ENCODE measurements around the gene FAF2.

Gene FAF2

GRCh38 chr5:176514244-176514950, 66.2 kb downstream of the FAF2 start:
- DNase-seq, result no peak

- no peak for DNase-seq
Observed at GRCh38 chr5:176515396-176515795, 67.2 kb downstream of the FAF2 start.

DNA sequence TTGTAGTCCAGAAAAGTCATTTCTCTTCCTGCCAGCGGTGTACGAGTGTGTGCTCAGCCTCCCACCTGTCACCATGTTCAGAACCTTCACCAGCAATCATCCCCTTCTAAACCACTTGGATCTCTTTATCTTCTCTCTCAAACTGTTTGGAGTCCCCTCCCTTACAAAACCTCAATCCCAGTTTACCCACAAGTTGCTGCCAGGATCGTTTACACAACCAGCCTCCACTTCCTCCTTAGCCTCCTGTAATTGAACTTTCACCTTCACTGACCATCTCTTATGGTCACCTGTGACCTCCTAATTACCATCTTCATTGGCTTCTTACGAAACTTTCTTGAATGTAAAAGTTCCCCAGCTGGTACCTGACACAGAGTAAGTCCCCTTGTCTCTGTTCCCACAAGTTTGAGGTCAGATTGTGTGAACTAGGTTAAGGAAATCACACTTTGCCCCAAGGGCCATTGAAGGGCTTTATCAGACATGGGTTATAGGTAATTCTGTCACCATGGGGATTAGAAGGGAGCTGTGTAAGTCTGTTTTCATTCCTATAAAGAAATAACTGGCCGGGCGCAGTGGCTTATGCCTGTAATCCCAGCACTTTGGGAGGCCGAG, 69.0 kb downstream of the FAF2 start:
- no peak for DNase-seq

GRCh38 chr5:176519810-176520720, 71.9 kb downstream of the FAF2 start:
- no peak for DNase-seq

DNA sequence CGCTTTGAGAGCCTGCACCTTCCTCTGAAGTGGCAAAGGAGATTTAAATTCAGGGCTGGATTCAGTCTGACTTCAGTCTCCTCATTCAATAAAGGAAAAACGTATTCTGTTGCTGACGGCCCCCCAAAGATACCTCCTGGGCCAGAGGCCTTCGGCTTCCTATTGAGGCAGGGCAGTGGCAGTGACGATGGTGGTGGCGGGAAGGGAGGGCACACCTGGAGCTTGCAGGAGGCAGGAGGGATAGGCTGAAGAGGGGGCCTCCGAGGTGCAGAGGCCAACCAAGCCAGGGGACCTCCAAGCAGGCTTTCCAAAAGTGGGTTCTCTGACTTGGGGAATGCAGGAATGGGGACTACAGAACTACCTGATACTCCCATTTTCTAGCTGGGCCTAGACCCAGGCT, 73.1 kb downstream of the FAF2 start:
- DNase-seq, result no peak

DNA sequence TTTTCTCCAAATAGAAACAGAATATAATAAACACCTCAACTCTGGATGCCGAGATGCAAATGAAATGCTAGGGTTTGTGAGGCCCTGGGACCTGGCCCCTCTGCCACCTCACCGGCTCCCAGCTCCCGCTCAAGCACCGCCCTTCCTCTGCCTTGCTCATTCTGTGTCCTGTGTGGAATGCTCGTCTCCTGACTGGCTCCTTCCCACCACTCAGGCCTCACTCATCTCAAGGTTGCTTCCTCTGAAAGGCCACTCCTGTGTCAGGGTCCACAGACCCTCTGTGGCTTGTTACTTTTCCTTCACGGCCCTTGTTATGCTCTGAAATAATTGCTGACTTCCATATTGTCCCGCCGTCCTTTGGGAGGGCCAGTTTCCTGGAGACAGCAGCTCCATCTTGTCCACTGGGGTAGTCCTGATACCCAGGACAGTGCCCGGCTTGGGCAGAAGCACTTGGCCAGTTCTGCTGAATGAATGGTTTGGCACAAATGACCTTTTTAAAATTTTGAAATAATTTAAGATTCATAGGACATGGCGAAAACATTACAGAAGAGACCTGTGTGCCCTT, 73.6 kb downstream of the FAF2 start:
- no peak for DNase-seq

DNA sequence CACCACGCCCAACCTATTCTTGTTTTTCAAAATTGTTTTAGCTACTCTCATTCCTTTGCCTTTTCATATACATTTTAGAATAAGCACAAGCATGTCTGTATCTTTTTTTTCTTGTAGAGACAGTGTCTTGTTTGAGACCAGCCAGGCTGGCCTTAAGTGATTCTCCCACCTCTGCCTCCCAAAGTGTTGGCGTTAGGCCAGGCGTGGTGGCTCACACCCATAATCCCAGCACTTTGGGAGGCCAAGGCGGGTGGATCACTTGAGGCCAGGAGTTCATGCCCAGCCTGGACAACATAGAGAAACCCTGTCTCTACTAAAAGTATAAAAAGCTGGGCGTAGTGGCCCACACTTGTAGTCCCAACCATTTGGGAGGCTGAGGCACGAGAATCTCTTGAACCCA, 76.0 kb downstream of the FAF2 start:
- DNase-seq, result no peak

- DNase-seq, result no peak
Observed at GRCh38 chr5:176524987-176525386, 76.8 kb downstream of the FAF2 start.

DNA sequence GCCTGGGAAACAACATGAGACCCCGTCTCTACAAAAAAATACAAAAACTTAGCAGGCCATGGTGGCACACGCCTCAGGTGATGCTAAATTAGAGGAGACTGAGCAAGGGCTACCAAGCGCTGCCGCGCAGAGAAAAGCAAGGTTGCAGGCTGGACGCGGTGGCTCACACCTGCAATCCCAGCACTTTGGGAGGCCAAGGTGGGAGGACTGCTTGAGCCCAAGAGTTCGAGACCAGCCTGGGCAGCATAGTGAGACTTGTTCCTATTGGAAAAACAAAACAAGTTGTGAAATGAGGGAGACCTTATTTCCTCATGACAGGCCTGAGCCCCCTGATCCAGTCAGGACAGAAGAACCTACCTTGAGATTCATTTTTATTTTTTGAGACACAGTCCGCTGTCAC, 77.5 kb downstream of the FAF2 start:
- DNase-seq, result no peak

GRCh38 chr5:176526462-176526861, 78.3 kb downstream of the FAF2 start:
- no peak for DNase-seq

DNA sequence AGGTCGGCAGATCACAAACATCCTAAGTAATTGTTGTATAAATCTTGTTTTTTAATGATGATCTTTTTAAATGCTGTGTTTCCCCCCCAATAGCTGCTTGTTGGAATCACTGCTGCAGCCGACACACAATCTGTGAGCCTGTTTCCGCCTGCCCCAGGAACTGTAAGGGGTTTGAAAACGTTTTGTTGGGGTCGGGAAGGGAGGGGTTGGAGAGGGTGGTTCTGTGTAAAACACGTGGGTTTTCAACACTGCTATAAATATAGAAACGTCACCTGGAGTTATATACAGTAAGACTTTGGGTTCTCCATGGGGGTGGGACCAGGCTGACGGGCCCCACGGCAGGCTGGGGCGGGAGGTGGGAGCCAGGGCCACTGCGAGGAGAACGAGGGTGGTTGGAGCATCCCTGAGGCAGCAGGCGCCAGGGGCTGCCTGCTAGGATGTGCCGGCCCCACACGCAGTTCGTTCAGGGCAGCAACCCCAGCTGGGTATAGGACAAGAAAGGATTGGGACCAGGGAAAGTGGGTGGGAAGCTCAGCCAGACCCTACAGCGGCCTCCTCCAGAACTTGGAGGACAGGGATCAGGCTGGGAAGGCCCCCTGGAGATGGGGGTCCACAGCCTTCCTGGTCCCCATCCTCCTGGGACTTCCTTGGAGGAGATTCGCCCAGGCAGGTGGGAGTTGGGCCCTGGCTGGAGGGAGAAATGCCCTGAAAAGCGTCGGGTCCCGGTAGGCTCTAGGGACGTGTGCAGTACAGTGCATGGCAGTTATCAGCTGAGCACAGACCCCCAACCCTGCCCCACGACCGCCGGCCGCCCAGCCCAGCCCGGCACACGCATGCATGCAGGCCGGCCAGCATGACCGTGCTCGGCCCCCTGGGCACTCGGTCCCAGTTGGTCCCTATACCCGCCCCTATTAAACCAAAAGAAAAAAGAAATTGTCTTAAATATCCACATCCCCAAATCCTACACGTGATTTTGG, 79.3 kb downstream of the FAF2 start:
- no peak for DNase-seq

GRCh38 chr5:176528301-176528700, 80.1 kb downstream of the FAF2 start:
- no peak for DNase-seq

- peak; percentile 74 for DNase-seq
Observed at GRCh38 chr5:176528761-176529115, 80.6 kb downstream of the FAF2 start.

GRCh38 chr5:176529116-176529740, 81.0 kb downstream of the FAF2 start:
- no peak for DNase-seq

GRCh38 chr5:176529741-176530141, 81.6 kb downstream of the FAF2 start:
- DNase-seq, result no peak

DNA sequence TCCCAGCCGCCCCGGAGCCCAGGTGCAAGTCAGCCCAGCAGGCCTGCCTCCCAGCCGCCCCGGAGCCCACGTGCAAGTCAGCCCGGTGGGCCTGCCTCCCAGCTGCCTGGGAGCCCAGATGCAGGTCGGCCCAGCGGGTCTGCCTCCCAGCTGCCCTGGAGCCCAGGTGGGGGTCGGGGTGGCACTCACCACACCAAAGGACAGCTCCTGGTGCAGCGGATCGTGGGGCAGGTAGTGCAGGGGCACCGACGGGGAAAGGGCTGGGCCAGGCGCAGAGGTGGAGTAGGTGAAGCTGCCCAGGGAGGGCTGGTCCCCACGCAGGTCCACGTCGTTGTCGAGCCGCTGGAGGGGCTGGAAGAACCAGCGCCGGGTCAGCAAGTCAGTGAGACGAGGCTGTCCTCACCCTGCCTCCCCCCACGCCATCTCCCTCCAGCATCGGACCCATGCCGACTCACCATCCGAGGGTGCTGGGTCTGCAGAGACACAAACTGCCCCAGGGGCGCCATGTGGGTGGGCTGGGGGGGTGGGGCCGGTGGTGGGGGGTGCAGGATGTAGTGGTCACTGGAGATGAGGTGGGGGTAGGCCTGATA, 82.3 kb downstream of the FAF2 start:
- no peak for DNase-seq

DNA sequence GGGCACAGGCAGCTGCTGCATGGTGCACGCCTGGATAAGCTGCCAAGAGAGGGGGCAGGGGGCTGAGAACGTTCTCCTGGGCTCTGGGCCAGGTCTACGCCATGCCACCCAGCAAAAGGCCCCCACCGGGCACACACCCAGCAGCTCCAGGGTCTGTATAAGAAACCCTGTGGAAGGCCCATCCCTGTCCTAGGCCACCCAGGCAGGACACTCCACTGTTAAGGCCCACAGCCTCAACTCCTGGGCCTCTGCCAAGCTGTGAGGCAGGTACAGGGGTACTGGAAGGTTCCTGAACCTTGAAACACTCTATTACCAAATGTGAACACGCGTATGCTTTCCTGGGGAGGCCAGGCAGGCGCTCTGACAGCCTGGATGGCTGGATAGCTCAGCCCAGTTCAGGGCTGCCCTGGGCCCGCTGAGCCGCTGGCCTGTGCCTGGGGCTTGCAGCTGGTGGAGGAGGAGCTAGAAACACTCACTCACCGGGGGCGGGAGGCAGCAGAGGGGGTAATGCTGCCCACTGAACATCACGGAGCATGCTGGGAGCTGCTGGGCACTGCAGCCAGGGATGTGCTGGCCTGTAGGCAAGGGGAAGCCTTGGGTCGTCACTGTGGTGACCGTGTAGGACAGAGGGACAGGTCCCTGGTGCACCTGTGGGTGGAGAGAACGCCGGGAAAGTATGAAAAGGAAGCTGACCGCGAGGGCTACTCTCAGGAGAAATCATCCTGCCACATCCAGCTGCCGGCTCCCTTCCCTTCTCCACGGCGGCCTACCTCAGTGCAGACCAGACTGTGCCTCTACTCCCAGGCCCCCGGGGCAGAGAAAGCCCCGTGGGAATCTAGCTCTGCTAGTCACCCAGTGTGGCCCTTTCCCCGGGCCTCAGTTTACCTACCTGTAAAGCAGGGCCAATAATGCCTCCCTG, 83.1 kb downstream of the FAF2 start:
- peak; percentile 60 for DNase-seq

DNA sequence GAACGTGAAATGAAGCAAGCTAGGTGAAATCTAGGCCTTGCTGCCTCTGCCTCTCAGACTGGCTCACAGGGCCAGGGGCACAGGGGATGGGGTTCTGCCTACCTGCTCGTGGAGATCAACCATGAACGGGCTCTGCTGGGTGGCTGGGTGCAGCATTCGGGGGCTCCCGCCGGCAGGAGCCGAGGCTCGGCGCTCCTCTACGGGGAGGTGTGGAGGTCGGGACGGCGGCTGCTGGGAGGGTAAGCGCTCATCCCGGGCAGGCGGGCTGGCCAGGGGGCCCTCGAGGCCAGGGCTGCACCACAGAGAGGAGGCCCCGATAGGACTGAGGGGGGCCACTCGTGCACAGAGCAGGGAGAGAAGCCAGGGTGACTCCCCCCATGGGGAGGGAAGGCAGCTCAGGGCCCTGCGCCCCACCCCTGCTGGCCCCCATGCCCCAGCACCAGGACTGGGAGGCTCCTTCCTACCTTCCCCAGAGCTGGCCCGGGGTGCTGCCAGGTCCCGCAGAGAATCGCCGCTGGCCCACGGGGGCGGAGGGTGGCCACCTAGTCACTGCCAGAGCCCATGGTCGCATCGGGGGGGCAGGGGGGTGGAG, 83.8 kb downstream of the FAF2 start:
- no peak for DNase-seq

DNA sequence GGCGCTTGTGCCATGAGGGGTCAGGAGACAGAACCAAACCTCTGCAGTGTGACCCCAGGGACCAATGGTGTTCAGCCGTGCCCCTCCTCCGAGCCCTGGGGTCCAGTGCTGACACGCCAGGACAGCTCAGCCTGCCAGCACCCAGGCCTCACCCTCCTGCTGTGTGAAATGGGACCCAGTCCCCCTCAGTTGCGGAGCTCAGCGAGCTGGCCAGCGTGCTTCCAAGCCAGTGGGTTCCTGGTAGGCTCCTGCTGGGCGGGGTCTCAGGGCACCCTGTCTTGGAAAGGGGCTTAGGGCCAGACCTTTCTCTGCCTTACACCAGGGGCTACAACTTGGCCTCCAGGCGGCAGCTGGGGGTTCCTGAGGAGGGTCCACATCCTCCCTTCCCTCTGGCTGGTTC, 84.6 kb downstream of the FAF2 start:
- no peak for DNase-seq

- DNase-seq, result no peak
Observed at GRCh38 chr5:176533390-176533789, 85.2 kb downstream of the FAF2 start.
